ENCODE data around the gene CACNA2D4.

DNA sequence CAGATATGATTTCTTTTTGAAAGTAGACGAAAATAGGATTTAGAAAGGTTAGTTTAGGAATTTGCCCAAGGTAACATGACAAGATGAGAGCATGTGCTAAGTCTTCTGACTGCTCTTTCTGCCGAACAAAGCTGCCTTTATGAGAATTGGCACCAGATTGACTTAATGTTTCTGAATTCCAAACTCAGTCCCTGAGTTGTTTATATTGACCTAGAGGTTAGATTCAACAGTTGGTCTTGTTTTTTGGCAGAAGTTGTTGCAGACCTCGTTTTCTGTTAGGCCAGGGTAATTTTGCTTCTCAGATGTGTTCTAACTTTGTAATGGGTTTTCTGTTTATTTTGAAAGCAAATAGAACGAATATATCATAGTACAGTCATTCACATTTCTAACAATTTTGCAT lies 159.6 kb downstream of the CACNA2D4 start:
- TF ChIP-seq, protein P1, sequence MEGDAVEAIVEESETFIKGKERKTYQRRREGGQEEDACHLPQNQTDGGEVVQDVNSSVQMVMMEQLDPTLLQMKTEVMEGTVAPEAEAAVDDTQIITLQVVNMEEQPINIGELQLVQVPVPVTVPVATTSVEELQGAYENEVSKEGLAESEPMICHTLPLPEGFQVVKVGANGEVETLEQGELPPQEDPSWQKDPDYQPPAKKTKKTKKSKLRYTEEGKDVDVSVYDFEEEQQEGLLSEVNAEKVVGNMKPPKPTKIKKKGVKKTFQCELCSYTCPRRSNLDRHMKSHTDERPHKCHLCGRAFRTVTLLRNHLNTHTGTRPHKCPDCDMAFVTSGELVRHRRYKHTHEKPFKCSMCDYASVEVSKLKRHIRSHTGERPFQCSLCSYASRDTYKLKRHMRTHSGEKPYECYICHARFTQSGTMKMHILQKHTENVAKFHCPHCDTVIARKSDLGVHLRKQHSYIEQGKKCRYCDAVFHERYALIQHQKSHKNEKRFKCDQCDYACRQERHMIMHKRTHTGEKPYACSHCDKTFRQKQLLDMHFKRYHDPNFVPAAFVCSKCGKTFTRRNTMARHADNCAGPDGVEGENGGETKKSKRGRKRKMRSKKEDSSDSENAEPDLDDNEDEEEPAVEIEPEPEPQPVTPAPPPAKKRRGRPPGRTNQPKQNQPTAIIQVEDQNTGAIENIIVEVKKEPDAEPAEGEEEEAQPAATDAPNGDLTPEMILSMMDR (IDR thresholded peaks at IDR 0.05; ENCODE audit: low read length), result no peak
- TF ChIP-seq EZH2phosphoT487 (IDR thresholded peaks at IDR 0.05; ENCODE audit: low read length) (no peak), EZH2 (optimal IDR thresholded peaks at IDR 0.05; ENCODE audit: low read depth, low read length) (no peak)
